Small intestine (tissue), 7 donors: ENCODE measurements around the gene PNLIPRP1. TPM values are rescaled to one million over a fixed set of nuclear protein-coding genes. Genes with fewer than 3 reads are reported as not detected.

Experiments used
- DNase-seq, 2 donors: peaks; one replicate each; pipeline versions ENCODE4 v3.0.0 to v3.0.0-alpha.2; 2013
- FAIRE-seq: peaks from 2 replicates; lab custom pipeline; 2012; peaks lifted over from hg19 to GRCh38; lab: Jason Lieb, UNC
- H3K27ac ChIP-seq, 3 donors: one replicate each; pipeline ENCODE4 v1.5.1; 2013; ENCODE audit warnings: low read length in 2 of 3, mild to moderate bottlenecking in 2 of 3, control low read depth in 1 of 3, inconsistent platforms in 1 of 3, low read depth in 1 of 3, moderate library complexity in 1 of 3
- H3K27me3 ChIP-seq, 3 donors: one replicate each; pipeline ENCODE4 v1.6.1; 2013; ENCODE audit warnings: low read length in 3 of 3, inconsistent platforms in 1 of 3; ENCODE audit not compliant: control insufficient read depth in 3 of 3, insufficient read depth in 3 of 3
- H3K36me3 ChIP-seq, 3 donors: one replicate each; pipeline ENCODE4 v1.6.1; 2013; ENCODE audit warnings: low read length in 3 of 3, inconsistent platforms in 1 of 3, low read depth in 1 of 3, mild to moderate bottlenecking in 1 of 3, moderate library complexity in 1 of 3; ENCODE audit not compliant: control insufficient read depth in 3 of 3, insufficient read depth in 2 of 3
- H3K4me1 ChIP-seq, 3 donors: one replicate each; pipeline ENCODE4 v1.6.1; 2013; ENCODE audit warnings: low read length in 2 of 3, inconsistent platforms in 1 of 3, low read depth in 1 of 3, mild to moderate bottlenecking in 1 of 3, moderate library complexity in 1 of 3; ENCODE audit not compliant: control insufficient read depth in 3 of 3, insufficient read depth in 2 of 3
- H3K4me3 ChIP-seq, 3 donors: one replicate each; pipeline ENCODE4 v1.5.1; 2013; ENCODE audit warnings: low read length in 3 of 3, control low read depth in 1 of 3, inconsistent platforms in 1 of 3, low read depth in 1 of 3, mild to moderate bottlenecking in 1 of 3, moderate library complexity in 1 of 3
- H3K9me3 ChIP-seq, 2 donors: one replicate each; pipeline ENCODE4 v1.6.1; 2013; ENCODE audit warnings: low read depth in 1 of 2, low read length in 1 of 2; ENCODE audit not compliant: control insufficient read depth in 2 of 2, insufficient read depth in 1 of 2
- WGBS, 3 donors: extraction: QIAGEN DNeasy Blood & Tissue Kit; methylation state at CpG; one replicate each; pipeline ENCODE4 v1.1.7; 2013; 5-methylcytosine and 5-hydroxymethylcytosine counted together
- polyA plus RNA-seq, 4 donors: library from polyadenylated mRNA; stranded (reverse) in 3 of 4; unstranded in 1 of 4; fragments of 200-250 nt in 3 of 4; fragments of 120-200 nt in 1 of 4; gene quantifications; one replicate each; pipeline versions ENCODE4 v1.2.1 to v1.2.3, GENCODE V29; 2013
- donor health status: healthy with polysubstance abuse.
- donor health status: control.
- donor health status: control.
- donor health status: Bipolar disorder and iron deficiency.
- donor health status: healthy.

Gene PNLIPRP1
- polyA plus RNA-seq, 4 donors = 0.16 to 4.5 (median 1.5) TPM

GRCh38 chr10:116637830-116638229, 47.1 kb downstream of the PNLIPRP1 start:
- peaks cover 0 to 5% (median 4%) of the 10 kb centered on the region in 3 donors for H3K36me3 ChIP-seq
- no peaks in the 10 kb centered on the region for H3K9me3 ChIP-seq
- 36 to 58% (median 48%) methylated on average over 1 of the region's 1 CpG for WGBS, 3 donors
- no peaks in the 10 kb centered on the region for H3K4me1 ChIP-seq
- FAIRE-seq (no peak), DNase-seq (no peak)
- H3K27me3 ChIP-seq = no peaks in the 10 kb centered on the region
- H3K4me3 ChIP-seq = no peak overlapping the region
- no peak overlapping the region for H3K27ac ChIP-seq

- Histone ChIP-seq H3K27me3 (no peaks in the 10 kb centered on the region), H3K9me3 (peaks cover 1 to 2% of the 10 kb centered on the region in 2 donors), H3K4me3 (no peak overlapping the region), H3K27ac (no peak overlapping the region), H3K4me1 (no peaks in the 10 kb centered on the region), H3K36me3 (peaks cover 0 to 9% (median 0%) of the 10 kb centered on the region in 3 donors)
- no peak for DNase-seq
- no peak for FAIRE-seq
- 91 to 98% (median 93%) methylated on average over 5 of the region's 5 CpGs for WGBS, 3 donors
Measured at GRCh38 chr10:116646502-116646901, 55.7 kb downstream of the PNLIPRP1 start.

DNA sequence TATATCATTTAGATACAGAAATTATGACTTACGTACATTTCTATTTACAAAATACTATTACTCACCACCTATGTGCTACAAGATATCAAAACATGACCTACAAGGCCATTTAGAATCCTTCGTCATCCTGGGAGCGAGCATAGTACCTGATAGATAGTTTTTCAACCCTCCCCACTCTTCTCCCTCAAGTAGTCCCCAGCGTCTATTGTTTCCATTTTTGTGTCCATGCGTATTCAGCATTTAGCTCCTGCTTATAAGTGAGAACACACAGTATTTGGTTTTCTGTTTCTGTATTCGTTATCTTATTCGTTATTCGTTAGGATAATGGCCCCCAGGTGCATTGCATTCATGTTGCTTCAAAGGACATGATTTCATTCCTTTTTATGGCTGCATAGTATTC, 58.1 kb downstream of the PNLIPRP1 start:
- no peak for FAIRE-seq
- 82 to 91% (median 89%) methylated on average over 8 of the region's 8 CpGs for WGBS, 3 donors

DNA sequence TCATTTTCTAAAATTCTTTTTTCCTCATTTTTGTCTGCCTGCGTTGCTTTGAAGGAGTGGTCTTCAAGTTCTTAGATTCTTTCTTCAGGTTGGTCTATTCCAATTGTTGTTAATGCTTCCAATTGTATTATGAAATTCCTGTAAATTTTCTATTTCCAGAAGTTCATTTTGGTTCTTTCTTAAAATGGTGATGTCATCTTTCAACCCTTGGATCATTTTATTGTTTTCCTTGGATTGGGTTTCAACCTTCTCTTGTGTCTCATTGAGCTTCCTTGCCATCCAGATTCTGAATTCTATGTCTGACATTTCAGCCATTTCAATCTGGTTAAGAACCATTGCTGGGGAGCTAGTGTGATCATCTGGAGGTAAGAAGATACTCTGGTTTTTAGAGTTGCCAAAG, 63.1 kb downstream of the PNLIPRP1 start:
- no peaks in the 10 kb centered on the region for H3K27me3 ChIP-seq
- WGBS, 3 donors = 70 to 83% (median 79%) methylated on average over 1 of the region's 1 CpG

More for the DNA sequence above, 58.1 kb downstream of the PNLIPRP1 start:
- Histone ChIP-seq H3K36me3 (peaks cover 0 to 7% (median 0%) of the 10 kb centered on the region in 3 donors), H3K27ac (no peak overlapping the region), H3K27me3 (no peaks in the 10 kb centered on the region), H3K4me3 (no peak overlapping the region), H3K9me3 (peaks cover 1 to 2% of the 10 kb centered on the region in 2 donors), H3K4me1 (no peaks in the 10 kb centered on the region)
- no peak for DNase-seq

GRCh38 chr10:116654816-116655215, 64.1 kb downstream of the PNLIPRP1 start:
- FAIRE-seq = no peak

More for the DNA sequence above, 63.1 kb downstream of the PNLIPRP1 start:
- H3K27ac ChIP-seq = no peak overlapping the region
- no peak for DNase-seq
- no peak overlapping the region for H3K4me3 ChIP-seq
- H3K9me3 ChIP-seq = peaks cover 0 to under 1% of the 10 kb centered on the region in 2 donors
- no peak for FAIRE-seq
- peaks cover 0 to 4% (median 2%) of the 10 kb centered on the region in 3 donors for H3K36me3 ChIP-seq
- H3K4me1 ChIP-seq = no peaks in the 10 kb centered on the region

DNA sequence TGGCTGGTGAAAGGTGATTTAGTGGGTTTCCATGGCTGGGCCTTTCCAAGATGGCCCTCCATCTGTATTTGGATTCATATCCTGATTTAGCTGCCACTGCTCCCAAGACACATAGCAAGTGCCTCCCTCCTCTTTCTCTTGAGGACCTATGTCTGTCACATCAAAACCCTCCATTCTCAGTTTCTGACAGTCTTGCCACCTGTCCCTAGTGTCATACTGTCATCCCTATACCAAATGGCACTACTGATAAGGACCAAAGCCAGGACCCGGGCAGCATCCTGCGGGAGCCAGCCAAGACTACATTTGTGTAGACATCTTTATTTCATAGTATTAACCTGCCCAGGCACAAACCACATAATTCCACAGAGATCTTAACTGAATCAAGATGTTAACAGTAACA, 64.8 kb downstream of the PNLIPRP1 start:
- H3K27me3 ChIP-seq = no peaks in the 10 kb centered on the region
- FAIRE-seq (no peak), DNase-seq (no peak)
- H3K9me3 ChIP-seq = no peaks in the 10 kb centered on the region
- 90 to 96% (median 96%) methylated on average over 2 of the region's 2 CpGs for WGBS, 3 donors
- no peak overlapping the region for H3K27ac ChIP-seq
- no peaks in the 10 kb centered on the region for H3K4me1 ChIP-seq
- H3K36me3 ChIP-seq = peaks cover 0 to 4% (median 2%) of the 10 kb centered on the region in 3 donors
- no peak overlapping the region for H3K4me3 ChIP-seq

More at GRCh38 chr10:116654816-116655215, 64.1 kb downstream of the PNLIPRP1 start:
- DNase-seq = no peak
- no peak overlapping the region for H3K27ac ChIP-seq
- H3K27me3 ChIP-seq = no peaks in the 10 kb centered on the region
- H3K4me3 ChIP-seq = no peak overlapping the region
- WGBS, 3 donors = 57 to 71% (median 70%) methylated on average over 4 of the region's 4 CpGs
- no peaks in the 10 kb centered on the region for H3K9me3 ChIP-seq
- no peaks in the 10 kb centered on the region for H3K4me1 ChIP-seq
- peaks cover 0 to 4% (median 2%) of the 10 kb centered on the region in 3 donors for H3K36me3 ChIP-seq

GRCh38 chr10:116656044-116656443, 65.3 kb downstream of the PNLIPRP1 start:
- H3K9me3 ChIP-seq = no peaks in the 10 kb centered on the region
- no peak overlapping the region for H3K4me3 ChIP-seq
- no peaks in the 10 kb centered on the region for H3K4me1 ChIP-seq
- peaks cover 0 to 4% (median 2%) of the 10 kb centered on the region in 3 donors for H3K36me3 ChIP-seq
- H3K27ac ChIP-seq = no peak overlapping the region
- WGBS, 3 donors = 84 to 89% (median 85%) methylated on average over 4 of the region's 4 CpGs
- no peaks in the 10 kb centered on the region for H3K27me3 ChIP-seq
- no peak for DNase-seq
- no peak for FAIRE-seq

DNA sequence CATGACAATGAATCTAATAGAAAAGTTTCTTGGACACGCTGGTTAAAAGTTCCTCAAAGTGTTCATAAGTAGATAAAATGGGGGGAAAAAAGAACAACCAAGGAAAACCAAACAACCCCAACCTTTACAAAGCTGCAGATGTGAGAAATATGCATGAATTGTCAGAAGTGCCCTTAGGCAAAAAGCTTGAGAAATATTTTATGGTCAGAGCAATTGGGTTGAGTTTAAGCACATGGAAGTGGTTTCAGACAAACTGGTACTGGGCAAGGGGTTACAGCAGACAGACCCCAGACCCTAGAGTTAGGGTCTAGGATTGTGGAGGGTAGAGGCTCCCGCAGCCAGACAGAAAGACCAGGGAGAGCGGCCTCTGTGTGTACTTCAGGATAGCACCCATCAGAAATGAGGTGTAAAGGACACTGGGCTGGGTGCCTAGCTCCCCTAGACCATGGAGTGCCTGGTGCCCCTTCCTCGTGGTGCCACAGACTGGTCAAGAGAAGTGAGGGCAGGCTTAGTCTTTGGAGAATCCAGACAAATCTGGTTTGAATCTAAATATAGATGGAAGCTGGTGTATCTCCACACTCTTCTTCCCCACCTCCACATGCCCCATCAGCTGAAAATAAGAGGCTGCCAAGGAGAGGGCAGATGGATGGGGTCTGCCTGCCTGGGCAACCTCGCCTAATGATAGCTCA, 67.2 kb downstream of the PNLIPRP1 start:
- H3K4me1 ChIP-seq = no peaks in the 10 kb centered on the region
- no peak overlapping the region for H3K27ac ChIP-seq
- peaks cover 0 to 4% (median 2%) of the 10 kb centered on the region in 3 donors for H3K36me3 ChIP-seq
- WGBS, 3 donors = 82 to 91% (median 87%) methylated on average over 5 of the region's 5 CpGs
- H3K9me3 ChIP-seq = no peaks in the 10 kb centered on the region
- no peak for FAIRE-seq
- no peak overlapping the region for H3K4me3 ChIP-seq
- H3K27me3 ChIP-seq = no peaks in the 10 kb centered on the region
- DNase-seq = no peak
